Measurements from ENCODE around the gene GNA14.
A peak's percentile ranks its signal among the peaks of the same experiment; 100 is the strongest.
"Not testable (repeated sequence)": the region's sequence is repeated elsewhere in the genome, so short reads cannot be mapped to it uniquely, and the experiment has no call there.

Gene GNA14

GRCh38 chr9:77440057-77440456, 208.1 kb downstream of the GNA14 start:
- DNase-seq = peak; percentile 4

- DNase-seq = no peak
Measured at GRCh38 chr9:77438653-77439052, 209.5 kb downstream of the GNA14 start.

- DNase-seq = no peak
Measured at GRCh38 chr9:77435688-77436087, 212.4 kb downstream of the GNA14 start.

GRCh38 chr9:77435277-77435676, 212.8 kb downstream of the GNA14 start:
- no peak for DNase-seq

GRCh38 chr9:77433675-77434445, 214.3 kb downstream of the GNA14 start:
- DNase-seq = peak; percentile 43

GRCh38 chr9:77432053-77432452, 216.1 kb downstream of the GNA14 start:
- no peak for DNase-seq

- no peak for DNase-seq
Measured at GRCh38 chr9:77429928-77430327, 218.2 kb downstream of the GNA14 start.

- no peak for DNase-seq
Measured at GRCh38 chr9:77427256-77427927, 220.7 kb downstream of the GNA14 start.

GRCh38 chr9:77426712-77427111, 221.4 kb downstream of the GNA14 start:
- DNase-seq = no peak

- no peak for DNase-seq
Measured at GRCh38 chr9:77424993-77425392, 223.1 kb downstream of the GNA14 start.

GRCh38 chr9:77423841-77424240, 224.3 kb downstream of the GNA14 start:
- DNase-seq = no peak

- no peak for DNase-seq
Measured at GRCh38 chr9:77422969-77423368, 225.2 kb downstream of the GNA14 start.

- no peak for DNase-seq
Measured at GRCh38 chr9:77421506-77422265, 226.4 kb downstream of the GNA14 start.

- DNase-seq = no peak
Measured at GRCh38 chr9:77420641-77421040, 227.5 kb downstream of the GNA14 start.

- DNase-seq = no peak
Measured at GRCh38 chr9:77418226-77418625, 229.9 kb downstream of the GNA14 start.

GRCh38 chr9:77417566-77417965, 230.6 kb downstream of the GNA14 start:
- DNase-seq = no peak

GRCh38 chr9:77408521-77408920, 239.6 kb downstream of the GNA14 start:
- DNase-seq = not testable (repeated sequence)

GRCh38 chr9:77403239-77403638, 244.9 kb downstream of the GNA14 start:
- no peak for DNase-seq

GRCh38 chr9:77402286-77402685, 245.8 kb downstream of the GNA14 start:
- DNase-seq = no peak

- DNase-seq = no peak
Measured at GRCh38 chr9:77399964-77400363, 248.2 kb downstream of the GNA14 start.

- DNase-seq = not testable (repeated sequence)
Measured at GRCh38 chr9:77398581-77398980, 249.5 kb downstream of the GNA14 start.

- DNase-seq = no peak
Measured at GRCh38 chr9:77392328-77392727, 255.8 kb downstream of the GNA14 start.

- DNase-seq = no peak
Measured at GRCh38 chr9:77391834-77392233, 256.3 kb downstream of the GNA14 start.

- no peak for DNase-seq
Measured at GRCh38 chr9:77386187-77386586, 261.9 kb downstream of the GNA14 start.

Measured in NCI-H2227 treated with DMSO at 0.1 percent for 48 hours (cell line).